Keratinocyte (primary cell): ENCODE results near the gene DPP10. TPM values are rescaled to one million over a fixed set of nuclear protein-coding genes. Genes with fewer than 3 reads are reported as not detected.

ENCODE experiments used
- DNase-seq: peaks from one replicate; pipeline ENCODE4 v3.0.0-alpha.2; 2011; ENCODE audit warnings: low read depth, missing footprints, low spot score
- FAIRE-seq: peaks from 2 replicates; lab custom pipeline; 2011; peaks lifted over from hg19 to GRCh38; lab: Jason Lieb, UNC
- H2AFZ ChIP-seq: 2 replicates; pipeline ENCODE4 v1.6.0; 2012; ENCODE audit warnings: low read length, control low read depth, inconsistent platforms; ENCODE audit not compliant: control insufficient read depth
- H3K27ac ChIP-seq: 2 replicates; pipeline ENCODE4 v1.5.1; 2011; ENCODE audit warnings: low read length; ENCODE audit not compliant: control insufficient read depth, insufficient read depth
- H3K27me3 ChIP-seq: 3 replicates; pipeline ENCODE4 v1.6.0; 2011; ENCODE audit warnings: low read length; ENCODE audit not compliant: control insufficient read depth, insufficient read depth; ENCODE audit errors: extremely low read depth
- H3K36me3 ChIP-seq, 2 experiments: 2 replicates in 1 of 2; 3 replicates in 1 of 2; pipeline ENCODE4 v1.5.1; 2011; ENCODE audit warnings: low read length in 2 of 2, mild to moderate bottlenecking in 1 of 2; ENCODE audit not compliant: control insufficient read depth in 2 of 2, insufficient read depth in 2 of 2; ENCODE audit errors: extremely low read depth in 1 of 2
- H3K4me1 ChIP-seq: 3 replicates; pipeline ENCODE4 v1.5.1; 2011; ENCODE audit warnings: low read length; ENCODE audit not compliant: control insufficient read depth, insufficient read depth; ENCODE audit errors: extremely low read depth
- H3K4me2 ChIP-seq: 3 replicates; pipeline ENCODE4 v1.6.0; 2011; ENCODE audit warnings: low read depth, low read length; ENCODE audit not compliant: control insufficient read depth, insufficient read depth; ENCODE audit errors: extremely low read depth
- H3K4me3 ChIP-seq, 3 experiments: fragments of 200-600 bp in 1 of 3; sonication (generic) in 1 of 3; 2 replicates in 2 of 3; 3 replicates in 1 of 3; pipeline ENCODE4 v1.5.1; 2011 to 2016; ENCODE audit warnings: low read length in 3 of 3, mild to moderate bottlenecking in 3 of 3, control low read depth in 2 of 3, inconsistent platforms in 1 of 3, low read depth in 1 of 3, mixed read lengths in 1 of 3, mixed run types in 1 of 3, moderate library complexity in 1 of 3; ENCODE audit not compliant: control insufficient read depth in 2 of 3, insufficient read depth in 2 of 3; ENCODE audit errors: extremely low read depth in 1 of 3
- H3K79me2 ChIP-seq: 2 replicates; pipeline ENCODE4 v1.6.0; 2012; ENCODE audit warnings: low read length; ENCODE audit not compliant: control insufficient read depth, insufficient read depth
- H3K9ac ChIP-seq: 3 replicates; pipeline ENCODE4 v1.6.0; 2011; ENCODE audit warnings: low read length; ENCODE audit not compliant: control insufficient read depth, insufficient read depth; ENCODE audit errors: extremely low read depth
- H3K9me1 ChIP-seq: 3 replicates; pipeline ENCODE4 v1.6.0; 2011; ENCODE audit warnings: low read length; ENCODE audit not compliant: control insufficient read depth, insufficient read depth; ENCODE audit errors: extremely low read depth
- H3K9me3 ChIP-seq: 2 replicates; pipeline ENCODE4 v1.5.1; 2012; ENCODE audit warnings: low read depth, low read length; ENCODE audit not compliant: control insufficient read depth
- H4K20me1 ChIP-seq: 3 replicates; pipeline ENCODE4 v1.6.0; 2011; ENCODE audit warnings: low read length; ENCODE audit not compliant: control insufficient read depth, insufficient read depth; ENCODE audit errors: extremely low read depth
- CTCF ChIP-seq, 3 experiments: IDR thresholded peaks in 1 of 3; conservative IDR thresholded peaks in 1 of 3; optimal IDR thresholded peaks in 1 of 3; 2 replicates in 2 of 3; 3 replicates in 1 of 3; pipeline versions ENCODE3 to v1.5.1; 2011; ENCODE audit warnings: low read length in 3 of 3, mild to moderate bottlenecking in 3 of 3, moderate library complexity in 2 of 3, control low read depth in 1 of 3, inconsistent platforms in 1 of 3; ENCODE audit not compliant: insufficient read depth in 2 of 3; ENCODE audit errors: extremely low read depth in 1 of 3
- EZH2 ChIP-seq: IDR thresholded peaks from one replicate; pipeline ENCODE4 v1.6.1; 2012; ENCODE audit warnings: inconsistent platforms, mild to moderate bottlenecking, low read length, moderate library complexity
- dilution Hi-C: fragments of 300-500 bp; cut with MboI; formaldehyde crosslinking; loops from one replicate; pipeline ENCODE4 v1.7.0; 2020; ENCODE audit warnings: low sequenced_read_pairs; ENCODE audit not compliant: extremely low pct_ligation_motif_present
- polyA plus RNA-seq, 5 experiments: library from polyadenylated mRNA; depleted of rRNA in 3 of 5; stranded (reverse) in 3 of 5; stranded (forward) in 1 of 5; unstranded in 1 of 5; fragments of >200 nt; gene quantifications; 1 replicate in 1 of 5; 2 replicates in 3 of 5; 3 replicates in 1 of 5; pipeline versions ENCODE4 v1.2.1 to v1.2.3, GENCODE V29; 2011 to 2012; ENCODE audit warnings: missing spikeins in 2 of 5, low read depth in 1 of 5, low replicate concordance in 1 of 5

The DPP10 gene
- polyA plus RNA-seq, 1 donor (not counting 4 experiments of a cell fraction or from before 2014, with no cell fraction given): not detected

GRCh38 chr2:115733190-115733775, 1290.8 kb downstream of the DPP10 start:
- FAIRE-seq: no peak
- dilution Hi-C loops: no loop called here
- TF ChIP-seq EZH2 (no peak), CTCF (optimal IDR thresholded peaks at IDR 0.05 in 1 of 3, IDR thresholded peaks at IDR 0.05 in 1 of 3, conservative IDR thresholded peaks at IDR 0.05 in 1 of 3; ENCODE audit: extremely low read depth in 1 of 3, insufficient read depth in 2 of 3, low read length in 3 of 3) (no peak)

GRCh38 chr2:115738111-115738510, 1295.7 kb downstream of the DPP10 start:
- DNase-seq (no peak), FAIRE-seq (no peak)
- dilution Hi-C loops: no loop called here
- Histone ChIP-seq H3K27me3 (no peaks in the 10 kb centered on the region), H3K27ac (no peak overlapping the region), H3K9ac (no peak overlapping the region), H3K4me3 (no peak overlapping the region), H3K4me2 (no peak overlapping the region), H4K20me1 (no peaks in the 10 kb centered on the region), H2AFZ (no peak overlapping the region), H3K36me3 (no peaks in the 10 kb centered on the region), H3K79me2 (no peaks in the 10 kb centered on the region), H3K4me1 (no peaks in the 10 kb centered on the region), H3K9me3 (peaks cover 2% of the 10 kb centered on the region), H3K9me1 (no peaks in the 10 kb centered on the region)
- no peak for TF ChIP-seq EZH2
- TF ChIP-seq CTCF (optimal IDR thresholded peaks at IDR 0.05 in 1 of 3, IDR thresholded peaks at IDR 0.05 in 1 of 3, conservative IDR thresholded peaks at IDR 0.05 in 1 of 3; ENCODE audit: extremely low read depth in 1 of 3, insufficient read depth in 2 of 3, low read length in 3 of 3): no peak

More at GRCh38 chr2:115733190-115733775, 1290.8 kb downstream of the DPP10 start:
- peaks cover 5% of the 10 kb centered on the region for H3K9me3 ChIP-seq
- no peak overlapping the region for H3K4me2 ChIP-seq
- H3K36me3 ChIP-seq: no peaks in the 10 kb centered on the region
- H2AFZ ChIP-seq: no peak overlapping the region
- DNase-seq: no peak
- H3K9me1 ChIP-seq: no peaks in the 10 kb centered on the region
- no peak overlapping the region for H3K9ac ChIP-seq
- H3K27ac ChIP-seq: no peak overlapping the region
- no peaks in the 10 kb centered on the region for H3K79me2 ChIP-seq
- H3K27me3 ChIP-seq: no peaks in the 10 kb centered on the region
- H3K4me1 ChIP-seq: no peaks in the 10 kb centered on the region
- H4K20me1 ChIP-seq: no peaks in the 10 kb centered on the region
- no peak overlapping the region for H3K4me3 ChIP-seq
